Right lung (tissue), 5 donors: ENCODE data around the gene TICRR. TPM values are rescaled to one million over a fixed set of nuclear protein-coding genes. Genes with fewer than 3 reads are reported as not detected.
A peak's percentile ranks its signal among the peaks of the same experiment; 100 is the strongest.

Experiments
- DNase-seq, 2 donors: peaks; one replicate each; pipeline ENCODE4 v3.0.0-alpha.2; 2013
- polyA plus RNA-seq, 5 donors: library from polyadenylated mRNA; unstranded; fragments of 120-200 nt; gene quantifications; one replicate each; pipeline versions ENCODE4 v1.2.1 to v1.2.3, GENCODE V29; 2013; ENCODE audit warnings: inconsistent platforms in 1 of 5, low replicate concordance in 1 of 5; ENCODE audit not compliant: insufficient read length in 5 of 5, insufficient read depth in 1 of 5

The TICRR gene
- polyA plus RNA-seq, 5 donors, result 6.9 to 16.0 (median 11.0) TPM

GRCh38 chr15:89628301-89628700, 53.0 kb downstream of the TICRR start:
- DNase-seq, result no peak

DNA sequence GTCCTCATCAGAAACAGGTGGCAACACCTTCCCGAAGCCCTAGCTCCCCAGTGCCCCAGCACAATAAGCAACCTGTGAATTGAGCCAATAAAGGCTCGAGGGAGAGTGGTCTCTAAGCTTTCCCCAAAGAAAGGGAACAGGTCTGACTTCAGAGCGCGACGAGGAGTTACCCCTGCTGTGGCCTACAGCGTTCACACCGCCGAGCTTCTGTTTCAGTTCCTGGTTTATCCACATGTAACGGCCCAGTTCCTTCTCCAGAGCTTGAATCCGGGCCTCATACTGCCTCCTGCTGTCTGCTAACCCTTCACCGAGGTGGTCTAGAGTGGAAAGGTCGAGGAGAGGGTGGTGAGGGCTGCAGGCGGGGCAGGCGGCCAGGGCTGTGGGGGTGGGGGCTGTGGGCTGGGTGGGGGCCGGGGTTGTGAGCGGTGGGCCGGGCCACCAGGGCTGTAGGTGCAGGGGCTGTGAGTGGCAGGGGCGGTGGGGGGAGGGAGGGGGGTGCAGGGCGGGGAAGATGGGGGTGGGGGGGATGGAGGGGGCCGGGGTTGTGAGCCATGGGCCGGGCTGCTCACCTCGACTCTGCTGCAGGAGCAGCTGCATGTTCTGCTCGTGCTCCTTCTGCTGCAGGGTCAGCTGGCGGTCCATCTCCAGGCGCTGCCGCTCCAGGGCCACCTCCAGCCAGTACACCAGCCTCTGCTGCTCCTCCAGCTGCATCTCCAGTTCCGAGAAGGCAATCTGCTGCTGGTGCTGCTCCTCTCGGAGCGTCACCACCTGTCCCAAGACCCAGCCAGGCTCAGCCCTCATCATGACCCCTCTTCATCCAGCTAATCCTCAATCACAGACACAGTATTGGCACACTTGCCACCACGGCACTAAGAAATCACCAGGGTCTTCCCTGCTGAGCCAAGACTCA, 53.8 kb downstream of the TICRR start:
- no peak for DNase-seq

GRCh38 chr15:89629829-89630228, 54.6 kb downstream of the TICRR start:
- no peak for DNase-seq

DNA sequence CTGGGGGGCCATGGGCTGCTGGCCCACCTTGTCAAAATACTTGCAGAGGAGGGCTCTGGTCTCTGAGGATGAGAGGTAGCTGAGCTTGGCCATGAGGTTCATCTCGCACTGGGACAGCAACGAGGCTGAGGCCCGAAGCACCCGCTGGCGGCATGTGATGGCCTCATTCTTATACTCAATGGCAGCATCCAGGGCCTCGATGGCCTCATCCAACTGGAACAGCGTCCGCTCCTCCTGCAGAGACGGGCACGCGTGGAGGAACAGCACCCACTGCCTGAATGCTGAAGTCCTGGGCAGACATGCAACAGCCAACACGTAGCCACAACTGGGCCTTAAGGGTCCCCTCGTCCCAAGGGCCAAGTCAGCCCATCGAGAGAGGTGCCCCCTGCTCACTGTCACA, 55.0 kb downstream of the TICRR start:
- DNase-seq, result no peak

DNA sequence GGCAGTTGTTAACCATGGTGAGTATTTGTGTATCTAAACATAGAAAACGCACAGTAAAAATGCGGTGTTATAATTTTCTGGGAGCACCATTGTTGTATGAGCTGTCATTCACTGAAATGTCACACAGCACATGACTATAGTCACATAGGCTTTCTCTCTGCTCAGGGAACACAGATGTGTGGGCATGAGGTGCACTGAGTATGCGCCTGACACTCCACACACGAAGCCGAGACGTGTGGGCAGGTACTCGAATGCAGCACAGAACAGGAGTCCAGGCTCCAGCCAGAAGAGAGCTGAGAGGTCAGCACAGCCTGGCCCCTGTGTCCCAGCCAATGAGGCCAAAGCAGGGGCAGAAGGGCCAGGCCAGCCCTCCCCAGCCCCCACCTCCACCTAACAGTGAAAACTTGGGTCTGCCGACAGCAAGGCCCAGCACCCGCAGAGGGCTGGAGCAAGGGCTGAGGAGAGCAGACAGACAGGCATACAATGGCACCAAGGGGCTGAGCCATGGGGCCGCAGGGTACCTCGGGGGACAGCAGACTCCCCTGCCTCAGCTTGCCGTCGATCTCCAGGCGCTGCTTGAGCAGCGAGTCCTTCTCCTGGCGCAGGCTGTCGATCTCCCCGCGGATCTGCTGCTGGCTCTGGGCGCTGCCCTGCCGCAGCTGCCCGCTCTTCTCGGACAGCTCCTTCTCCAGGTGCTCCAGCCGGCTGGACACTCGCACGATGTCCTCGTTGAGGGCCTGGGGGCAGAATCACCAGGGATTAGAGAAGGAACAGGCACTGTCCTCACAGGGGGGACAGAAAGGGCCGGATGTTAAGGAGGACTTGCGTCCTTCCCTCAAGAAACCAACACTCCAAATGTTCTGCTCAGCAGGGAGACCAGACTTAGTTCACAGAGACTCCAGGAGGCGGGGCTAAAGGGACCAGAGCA, 56.0 kb downstream of the TICRR start:
- no peak for DNase-seq

DNA sequence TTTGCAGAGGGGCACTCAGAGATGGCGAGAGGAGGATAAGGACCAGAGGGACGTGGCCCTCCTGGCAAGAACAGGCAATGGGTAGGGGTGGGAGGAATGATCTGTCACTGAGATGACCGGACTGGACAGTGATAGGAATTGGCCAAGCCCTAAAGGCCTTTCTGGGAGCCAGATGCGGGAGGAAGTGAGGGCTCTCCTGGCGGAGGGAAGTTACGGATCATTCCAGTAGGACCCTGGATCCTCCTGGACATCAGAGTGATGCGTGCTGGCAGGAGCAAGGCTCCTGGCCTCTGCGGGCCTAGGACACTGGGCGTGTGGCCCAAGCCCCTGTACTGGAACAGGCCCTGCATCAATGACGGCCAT, 56.6 kb downstream of the TICRR start:
- no peak for DNase-seq

GRCh38 chr15:89632563-89633430, 57.5 kb downstream of the TICRR start:
- DNase-seq, result no peak

DNA sequence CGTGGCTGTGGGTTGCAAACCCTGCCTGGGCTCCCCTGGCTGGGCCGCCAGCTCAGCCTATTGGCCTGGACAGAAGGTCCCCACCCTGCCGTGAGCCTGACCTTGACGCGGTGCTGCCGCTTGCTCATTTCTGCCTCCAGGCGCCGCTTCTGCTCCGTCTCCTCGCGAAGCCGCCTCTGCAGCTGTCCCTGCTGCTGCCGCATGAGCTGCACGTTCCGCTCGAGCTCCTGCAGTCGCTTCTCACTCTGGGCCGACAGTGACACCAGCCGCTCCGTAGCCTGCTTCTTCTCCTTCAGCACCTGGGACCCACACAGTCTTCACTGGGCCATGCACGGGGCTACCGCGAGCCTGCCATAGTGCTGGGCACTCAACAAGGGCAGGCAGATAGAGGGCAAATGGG, 58.3 kb downstream of the TICRR start:
- no peak for DNase-seq

GRCh38 chr15:89640245-89640644, 65.0 kb downstream of the TICRR start:
- DNase-seq, result no peak

DNA sequence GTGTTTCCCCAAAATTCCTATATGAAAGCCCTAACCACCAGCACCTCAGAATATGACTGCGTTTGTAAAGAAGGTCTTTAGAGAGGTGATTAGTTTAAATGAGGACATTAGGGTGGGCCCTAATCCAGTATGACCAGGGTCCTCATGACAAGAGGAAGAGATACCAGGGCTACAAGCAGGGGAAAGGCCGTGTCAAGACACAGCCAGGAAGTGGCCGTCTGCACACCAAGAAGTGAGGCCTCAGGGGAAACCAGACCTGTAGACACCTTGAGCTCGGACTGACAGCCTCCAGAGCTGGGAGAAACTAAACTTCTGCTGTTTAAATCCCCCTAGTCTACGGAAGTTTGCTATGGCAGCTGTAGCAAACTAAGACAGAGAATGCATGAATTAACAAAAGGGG, 65.8 kb downstream of the TICRR start:
- DNase-seq, result no peak

DNA sequence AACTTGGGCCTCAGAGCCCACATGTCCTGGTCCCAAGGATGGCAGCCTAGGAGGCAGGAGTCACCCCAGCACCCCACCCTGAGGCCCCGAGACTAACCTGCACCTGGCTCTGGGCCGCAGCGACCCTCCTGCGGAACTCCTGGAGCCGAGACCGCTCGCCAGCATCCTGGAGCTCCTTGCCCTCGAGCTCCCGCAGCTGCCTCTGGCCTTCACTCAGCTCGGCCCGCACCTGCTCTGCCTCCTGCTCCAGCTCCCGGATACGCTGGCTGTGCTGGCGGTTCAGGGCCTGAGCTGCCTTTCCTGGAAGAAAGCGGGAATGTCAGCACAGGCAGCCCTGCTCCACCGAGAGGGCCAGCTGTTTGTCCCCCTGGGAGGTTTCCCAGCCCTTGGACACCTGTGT, 66.8 kb downstream of the TICRR start:
- no peak for DNase-seq

DNA sequence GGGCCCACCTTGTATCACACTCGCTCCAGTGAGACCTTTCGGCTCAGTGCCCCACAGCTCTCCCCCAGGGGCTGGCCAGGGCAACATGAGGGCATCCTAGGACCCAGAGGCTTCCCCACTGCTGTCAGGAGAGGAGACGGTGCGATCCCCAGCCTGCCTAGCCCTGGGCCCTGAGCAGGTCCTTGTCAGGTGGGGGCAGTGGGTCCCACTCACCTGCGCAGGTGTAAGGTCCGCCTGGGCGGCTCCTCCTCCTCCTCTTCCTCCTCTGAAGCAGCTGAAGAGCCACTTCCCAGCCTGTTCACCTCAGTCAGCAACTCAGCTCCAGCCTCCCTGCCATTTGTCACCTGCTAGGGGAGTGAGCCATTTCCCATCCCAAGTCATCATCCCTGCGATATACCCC, 70.4 kb downstream of the TICRR start:
- DNase-seq, result no peak

DNA sequence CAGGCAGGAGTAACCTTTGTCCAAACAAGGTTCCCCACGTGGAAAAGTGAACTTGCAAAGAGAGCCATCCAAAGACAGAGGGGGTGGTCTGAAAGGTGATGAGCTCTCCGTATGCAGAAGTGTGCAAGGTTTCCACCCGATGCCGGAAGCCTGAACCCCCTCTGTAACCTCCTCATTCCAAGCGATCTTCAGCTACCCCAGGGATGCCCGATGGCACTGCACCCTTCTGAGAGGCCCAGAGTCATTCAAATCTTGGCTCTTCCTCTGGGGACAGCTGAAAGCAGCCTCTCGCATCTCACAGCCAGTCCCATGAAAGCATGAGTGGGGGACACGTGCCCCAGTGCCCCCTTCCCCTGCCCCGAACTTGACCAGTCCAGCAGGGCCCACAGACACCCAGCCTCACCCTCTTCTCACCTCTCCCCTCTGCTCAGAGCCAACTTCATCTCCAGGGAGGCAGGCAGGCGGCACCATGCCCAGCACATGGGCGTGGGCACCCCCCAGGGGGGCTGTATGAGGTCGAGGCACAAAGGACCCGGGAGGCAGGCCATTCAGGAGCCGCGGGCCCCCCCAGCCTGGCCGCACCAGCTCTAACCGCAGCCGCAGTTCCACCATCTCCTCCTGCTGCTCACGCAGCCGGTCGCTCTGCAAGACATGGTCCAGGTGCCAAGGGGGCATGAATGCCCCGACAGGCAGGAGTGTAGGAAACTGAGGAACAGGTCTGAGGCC, 71.3 kb downstream of the TICRR start:
- no peak for DNase-seq

- DNase-seq, result peak in 1 of 2 donors; percentile 48
These were observed 72.1 kb downstream of the TICRR start for GRCh38 chr15:89647191-89647851.

DNA sequence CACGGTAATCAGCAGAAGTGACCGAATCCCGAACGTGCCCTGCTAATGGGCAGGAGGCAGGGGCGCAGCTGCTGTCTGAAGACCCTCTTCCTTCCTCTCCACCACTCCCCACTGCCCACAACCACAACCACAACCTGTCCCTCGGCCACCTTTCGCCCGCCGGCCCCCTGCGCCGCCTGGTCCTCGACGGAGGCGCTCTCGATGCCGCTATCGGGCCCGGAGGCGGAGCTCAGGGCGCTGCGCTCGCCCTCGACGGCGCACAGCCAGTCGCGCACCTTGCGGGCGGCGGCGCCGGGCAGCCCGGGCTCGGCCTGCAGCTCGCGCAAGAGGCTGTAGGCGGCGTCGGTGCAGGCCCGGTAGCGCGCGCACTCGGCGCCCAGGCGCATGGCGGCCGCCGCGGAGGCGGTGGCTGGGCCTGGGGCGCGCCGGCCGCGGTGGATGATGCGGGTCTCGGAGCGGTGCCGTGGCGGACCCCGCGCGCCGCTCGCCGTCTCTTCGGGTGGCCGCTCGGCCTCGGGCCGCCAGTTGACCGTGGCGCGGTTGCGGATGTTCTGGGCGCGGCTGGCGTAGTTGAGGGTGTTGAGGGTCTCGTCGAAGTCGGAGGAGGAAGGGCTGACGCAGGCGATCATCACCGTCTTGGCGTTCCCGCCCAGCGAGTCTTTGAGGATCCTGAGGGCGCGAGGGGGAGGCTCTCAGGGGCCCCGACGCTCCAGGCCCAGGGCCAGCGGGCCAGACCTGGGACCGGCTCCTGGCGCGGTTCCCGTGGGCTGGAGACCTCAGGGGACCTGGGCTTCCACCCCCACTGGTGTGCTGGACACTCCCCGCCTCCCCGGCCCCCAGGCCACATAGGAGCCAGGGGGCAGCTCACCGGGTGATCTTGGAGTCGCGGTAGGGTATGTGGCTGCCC, 73.1 kb downstream of the TICRR start:
- no peak for DNase-seq

GRCh38 chr15:89649013-89649625, 73.8 kb downstream of the TICRR start:
- DNase-seq, result no peak

DNA sequence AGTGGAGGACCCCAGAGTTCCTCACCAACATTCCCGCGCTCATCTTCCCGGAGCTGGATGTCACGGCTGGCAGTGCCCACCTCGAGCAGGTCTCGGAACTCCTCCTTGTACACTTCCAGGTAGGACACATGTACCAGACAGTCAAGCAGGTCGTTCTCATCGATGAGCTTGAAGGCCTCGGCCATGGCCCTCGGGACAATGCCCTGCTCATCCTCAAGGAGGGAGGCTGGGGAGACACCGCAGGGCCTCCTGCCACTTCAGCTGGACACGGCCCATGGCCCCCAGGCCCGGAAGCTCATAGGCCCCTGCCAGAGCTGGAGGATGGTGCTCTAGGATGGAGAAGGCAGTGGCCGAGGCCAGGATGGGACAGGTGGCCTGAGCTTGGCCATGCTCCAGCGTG, 74.4 kb downstream of the TICRR start:
- no peak for DNase-seq

GRCh38 chr15:89652131-89652530, 76.9 kb downstream of the TICRR start:
- DNase-seq, result no peak

DNA sequence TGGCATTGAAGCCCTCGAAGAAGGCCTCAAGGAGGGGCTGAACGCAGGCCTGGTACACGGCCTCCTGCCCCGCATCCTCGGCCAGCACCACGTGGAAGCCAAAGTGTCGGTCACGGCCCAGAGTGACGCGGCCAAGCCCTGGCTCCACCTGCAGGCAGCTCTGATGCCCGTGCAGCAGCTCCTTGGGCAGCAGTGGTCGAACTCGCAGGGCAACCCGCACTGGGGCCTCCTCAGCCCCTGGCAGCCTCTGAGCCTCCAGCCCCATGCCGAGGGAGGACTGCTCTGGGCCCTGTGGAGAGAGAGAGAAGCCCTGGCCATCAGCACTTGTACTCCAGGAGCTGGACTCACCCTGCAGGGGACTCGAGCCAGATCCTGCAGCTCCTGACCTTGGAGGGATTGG, 77.4 kb downstream of the TICRR start:
- no peak for DNase-seq
